Ascending aorta (tissue), 2 donors: ENCODE results near the gene ANKRD39. TPM values are rescaled to one million over a fixed set of nuclear protein-coding genes. Genes with fewer than 3 reads are reported as not detected.
A peak's percentile ranks its signal among the peaks of the same experiment; 100 is the strongest.

Experiments
- DNase-seq, 2 donors: peaks; one replicate each; pipeline ENCODE4 v3.0.0-alpha.2; 2019; ENCODE audit warnings: low spot score in 2 of 2
- H3K27ac ChIP-seq, 2 donors: fragments of 200-600 bp; sonication (generic); one replicate each; pipeline ENCODE4 v1.5.1; 2016 to 2017; ENCODE audit warnings: mild to moderate bottlenecking in 1 of 2
- H3K27me3 ChIP-seq: fragments of 200-600 bp; sonication (generic); one replicate; pipeline ENCODE4 v1.5.1; 2017
- H3K36me3 ChIP-seq, 2 donors: fragments of 200-600 bp; sonication (generic); one replicate each; pipeline ENCODE4 v1.5.1; 2016
- H3K4me1 ChIP-seq, 2 donors: fragments of 200-600 bp; sonication (generic); one replicate each; pipeline ENCODE4 v1.5.1; 2016 to 2017; ENCODE audit warnings: mild to moderate bottlenecking in 1 of 2
- H3K4me3 ChIP-seq, 2 donors: fragments of 200-600 bp; sonication (generic); one replicate each; pipeline ENCODE4 v1.5.1; 2016 to 2017; ENCODE audit warnings: mild to moderate bottlenecking in 1 of 2
- H3K9me3 ChIP-seq, 2 donors: fragments of 200-600 bp; sonication (generic); one replicate each; pipeline ENCODE4 v1.5.1; 2016
- intact Hi-C: fragments of 100-400 bp; cut with DNase I; formaldehyde crosslinking; loops from one replicate; pipeline ENCODE4 v1.15.1; 2023
- total RNA-seq: library from RNA; depleted of rRNA; stranded (reverse); fragments of >200 nt; gene quantifications from one replicate; pipeline ENCODE4 v1.1.0, GENCODE V29; 2016
- TF ChIP-seq, protein P1 (sequence below), 3 experiments: fragments of 200-600 bp in 2 of 3; fragments of 450-650 bp in 1 of 3; sonication (generic) in 2 of 3; IDR thresholded peaks; one replicate each; pipeline ENCODE4 v1.5.1; 2016 to 2019; ENCODE audit warnings: antibody characterized with exemption in 3 of 3, mild to moderate bottlenecking in 1 of 3, moderate library complexity in 1 of 3

Gene ANKRD39
- total RNA-seq, 1 donor from 2014 or later, result 2.3 TPM

DNA sequence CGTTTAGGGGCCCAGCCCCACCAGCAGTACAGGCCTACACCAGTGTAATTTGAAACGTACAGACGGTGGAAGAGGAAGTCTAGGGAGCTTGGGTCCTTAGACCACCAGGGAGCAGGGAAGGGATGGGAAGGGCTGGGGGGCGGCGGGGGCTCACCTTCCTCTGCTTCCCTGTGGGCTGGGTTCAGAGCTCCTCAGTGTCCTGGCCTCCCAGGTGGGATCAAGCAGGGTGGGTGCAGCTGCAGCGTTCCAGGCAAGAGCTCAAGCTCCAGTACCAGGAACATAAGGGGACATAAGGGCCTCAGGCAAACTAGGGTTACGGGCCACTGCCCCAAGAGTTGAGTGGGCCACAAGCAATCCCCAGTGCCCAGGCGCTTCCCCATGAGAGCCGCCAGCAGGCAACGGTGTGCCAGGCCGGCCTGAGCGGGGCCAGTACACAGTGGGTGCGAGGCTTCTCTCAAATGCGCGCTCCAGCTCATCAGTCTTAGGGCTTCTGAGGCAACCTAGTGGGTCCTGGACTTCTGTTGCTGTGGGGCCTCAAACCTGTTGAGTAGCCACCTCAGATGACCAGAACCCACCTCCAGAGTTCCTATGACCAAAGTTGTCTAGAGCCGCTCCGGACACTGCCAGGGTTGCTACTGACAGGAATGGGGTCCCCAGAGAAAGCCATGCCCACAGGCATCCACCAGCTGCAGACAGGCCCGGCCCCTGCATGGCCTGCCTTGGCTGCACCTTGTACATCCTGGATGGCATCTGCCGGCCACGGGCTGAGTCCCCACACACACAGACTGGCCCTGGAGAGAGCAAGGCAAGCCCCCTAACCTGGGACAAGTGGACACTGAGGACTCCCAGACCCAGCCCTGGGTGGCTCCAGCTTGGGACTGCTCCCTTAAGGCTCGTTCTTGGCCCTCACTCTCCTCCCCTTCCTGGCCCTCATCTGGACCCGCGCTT, 19.2 kb downstream of the ANKRD39 start:
- Histone ChIP-seq H3K9me3 (no peaks in the 10 kb centered on the region), H3K27me3 (no peaks in the 10 kb centered on the region), H3K4me1 (no peaks in the 10 kb centered on the region), H3K36me3 (peaks cover 0 to 7% of the 10 kb centered on the region in 2 donors), H3K27ac (no peak overlapping the region), H3K4me3 (no peak overlapping the region)
- DNase-seq, result no peak
- TF ChIP-seq, protein P1, sequence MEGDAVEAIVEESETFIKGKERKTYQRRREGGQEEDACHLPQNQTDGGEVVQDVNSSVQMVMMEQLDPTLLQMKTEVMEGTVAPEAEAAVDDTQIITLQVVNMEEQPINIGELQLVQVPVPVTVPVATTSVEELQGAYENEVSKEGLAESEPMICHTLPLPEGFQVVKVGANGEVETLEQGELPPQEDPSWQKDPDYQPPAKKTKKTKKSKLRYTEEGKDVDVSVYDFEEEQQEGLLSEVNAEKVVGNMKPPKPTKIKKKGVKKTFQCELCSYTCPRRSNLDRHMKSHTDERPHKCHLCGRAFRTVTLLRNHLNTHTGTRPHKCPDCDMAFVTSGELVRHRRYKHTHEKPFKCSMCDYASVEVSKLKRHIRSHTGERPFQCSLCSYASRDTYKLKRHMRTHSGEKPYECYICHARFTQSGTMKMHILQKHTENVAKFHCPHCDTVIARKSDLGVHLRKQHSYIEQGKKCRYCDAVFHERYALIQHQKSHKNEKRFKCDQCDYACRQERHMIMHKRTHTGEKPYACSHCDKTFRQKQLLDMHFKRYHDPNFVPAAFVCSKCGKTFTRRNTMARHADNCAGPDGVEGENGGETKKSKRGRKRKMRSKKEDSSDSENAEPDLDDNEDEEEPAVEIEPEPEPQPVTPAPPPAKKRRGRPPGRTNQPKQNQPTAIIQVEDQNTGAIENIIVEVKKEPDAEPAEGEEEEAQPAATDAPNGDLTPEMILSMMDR (IDR thresholded peaks at IDR 0.05), result no peak
- intact Hi-C loops, result no loop called here

DNA sequence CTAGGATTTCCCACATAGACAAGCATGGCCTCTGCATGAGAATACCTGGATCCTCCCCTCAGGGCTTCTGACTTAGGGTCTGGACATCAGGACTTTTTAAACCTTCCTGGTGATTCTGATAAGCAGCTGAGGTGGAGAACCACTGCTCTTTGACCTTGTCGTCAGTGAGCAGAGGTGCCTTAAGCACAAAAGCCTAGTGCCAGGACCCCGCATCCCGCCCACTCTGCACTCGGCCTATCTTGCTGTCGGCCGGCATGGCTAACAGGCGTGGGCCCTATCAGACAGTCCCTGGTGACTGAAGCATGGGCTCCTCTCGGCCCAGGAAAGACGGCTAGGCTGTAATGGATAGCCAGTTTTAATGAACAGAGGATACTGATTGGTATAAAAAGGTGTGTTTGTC, 20.2 kb downstream of the ANKRD39 start:
- no peaks in the 10 kb centered on the region for H3K27me3 ChIP-seq
- H3K4me1 ChIP-seq, result no peaks in the 10 kb centered on the region
- DNase-seq, result no peak
- peaks cover 8 to 15% of the 10 kb centered on the region in 2 donors for H3K36me3 ChIP-seq
- no peaks in the 10 kb centered on the region for H3K9me3 ChIP-seq
- intact Hi-C loops, result no loop called here
- TF ChIP-seq, protein P1 (IDR thresholded peaks at IDR 0.05), result no peak
- no peak overlapping the region for H3K4me3 ChIP-seq
- no peak overlapping the region for H3K27ac ChIP-seq

DNA sequence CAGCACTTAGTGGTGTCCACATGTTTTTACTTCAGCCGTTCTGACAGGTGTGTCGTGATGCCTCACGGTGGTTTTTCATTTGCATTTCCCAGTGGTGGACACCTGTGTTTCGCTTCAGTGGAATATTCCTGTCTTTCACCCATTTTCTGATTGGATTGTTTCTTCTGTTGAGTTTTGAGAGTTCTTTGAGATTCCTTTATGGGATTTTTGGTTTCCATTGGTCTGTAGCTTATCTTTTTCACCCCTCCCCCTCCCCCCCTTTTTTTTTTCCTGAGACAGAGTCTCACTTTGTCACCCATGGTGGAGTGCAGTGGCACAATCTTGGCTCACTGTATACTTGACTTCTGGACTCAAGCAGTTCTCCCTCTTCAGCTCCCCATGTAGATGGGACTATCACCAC, 22.0 kb downstream of the ANKRD39 start:
- DNase-seq, result no peak
- Histone ChIP-seq H3K9me3 (no peaks in the 10 kb centered on the region), H3K27me3 (no peaks in the 10 kb centered on the region), H3K4me1 (no peaks in the 10 kb centered on the region), H3K36me3 (peaks cover 22 to 32% of the 10 kb centered on the region in 2 donors), H3K4me3 (no peak overlapping the region), H3K27ac (no peak overlapping the region)
- TF ChIP-seq, protein P1 (IDR thresholded peaks at IDR 0.05), result no peak
- intact Hi-C loops, result no loop called here

DNA sequence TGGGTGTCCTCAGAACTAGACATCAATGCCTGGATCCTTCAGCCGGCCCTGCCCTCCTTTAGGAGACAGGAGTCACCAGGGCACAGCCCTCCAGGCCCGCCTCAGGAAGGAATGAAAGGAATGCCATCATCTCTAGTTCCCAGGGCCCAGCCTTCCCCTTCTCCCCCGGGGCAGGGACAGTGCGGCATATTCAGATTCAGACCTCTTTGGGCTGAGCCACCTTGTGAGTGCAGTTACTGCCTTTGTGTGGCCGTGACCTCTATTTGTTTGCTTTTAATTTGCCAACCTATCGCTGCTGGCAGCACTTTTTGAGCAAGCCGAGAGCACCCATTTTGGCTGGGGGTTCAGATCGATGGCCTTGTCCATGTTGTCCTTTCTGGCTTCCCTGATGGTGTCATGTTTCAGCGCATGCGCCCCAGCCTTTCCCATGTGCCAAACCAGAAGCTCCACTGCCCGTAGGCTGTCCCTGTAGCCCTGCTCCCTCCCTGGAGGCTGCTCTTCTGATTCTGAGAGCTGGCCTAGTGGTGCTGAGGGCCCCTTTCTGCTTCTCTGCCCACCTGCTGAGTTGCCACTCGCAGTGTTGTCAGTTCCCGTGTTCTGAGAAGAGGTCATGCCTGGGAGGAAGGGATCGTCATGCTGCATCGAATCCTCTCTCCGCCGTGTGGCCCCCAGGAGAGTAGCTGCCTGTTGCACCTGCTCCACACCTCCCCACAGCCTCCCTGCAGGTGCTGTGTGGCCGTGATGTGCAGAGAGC, 24.9 kb downstream of the ANKRD39 start:
- H3K9me3 ChIP-seq, result no peaks in the 10 kb centered on the region
- peak overlapping the region in 1 of 2 donors; percentile 6 for H3K27ac ChIP-seq
- DNase-seq, result no peak
- H3K36me3 ChIP-seq, result peaks cover 51 to 61% of the 10 kb centered on the region in 2 donors
- intact Hi-C loops, result no loop called here
- no peaks in the 10 kb centered on the region for H3K4me1 ChIP-seq
- TF ChIP-seq, protein P1 (IDR thresholded peaks at IDR 0.05), result no peak
- H3K27me3 ChIP-seq, result no peaks in the 10 kb centered on the region
- no peak overlapping the region for H3K4me3 ChIP-seq

DNA sequence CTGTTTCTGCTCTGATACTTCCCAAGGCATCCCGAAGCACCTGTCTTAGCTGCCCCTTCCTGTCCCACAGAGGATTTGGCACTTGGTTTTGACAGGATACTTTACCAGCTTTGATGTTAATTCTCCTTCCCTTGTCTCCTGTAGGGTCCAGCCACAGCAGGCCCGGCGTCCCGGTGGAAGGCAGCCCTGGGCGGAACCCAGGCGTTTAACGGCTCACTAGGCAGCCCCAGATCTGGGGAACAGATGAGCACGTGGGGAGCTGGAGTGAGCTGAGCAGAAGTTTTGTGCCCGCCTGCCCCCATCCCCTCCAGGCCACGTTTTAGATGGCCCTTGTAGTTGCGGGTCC, 25.4 kb downstream of the ANKRD39 start:
- no peak for DNase-seq
- Histone ChIP-seq H3K27ac (no peak overlapping the region), H3K36me3 (peaks cover 55 to 62% of the 10 kb centered on the region in 2 donors)

More for the DNA sequence above, 25.4 kb downstream of the ANKRD39 start:
- intact Hi-C loops, result no loop called here
- TF ChIP-seq, protein P1 (IDR thresholded peaks at IDR 0.05), result no peak
- Histone ChIP-seq H3K4me3 (no peak overlapping the region), H3K4me1 (no peaks in the 10 kb centered on the region), H3K27me3 (no peaks in the 10 kb centered on the region), H3K9me3 (no peaks in the 10 kb centered on the region)
